Measurements from ENCODE around the gene ZFR2.
"Not testable (repeated sequence)": the region's sequence is repeated elsewhere in the genome, so short reads cannot be mapped to it uniquely, and the experiment has no call there.

ZFR2 gene

GRCh38 chr19:3762501-3763459 lies 106.1 kb downstream of the ZFR2 start, which contains the start of gene MRPL54:
TSS of gene MRPL54 (plus strand) at chr19:3762682. CDS start at chr19:3762701, 19 bp downstream.
- TF ChIP-seq CTCF (conservative IDR thresholded peaks at IDR 0.05; ENCODE audit: control insufficient read depth, insufficient read depth, low read depth, low read length) = no peak
- peak; percentile 99 for DNase-seq (ENCODE audit: low read depth)
- H3K4me3 ChIP-seq (ENCODE audit: control insufficient read depth, low read depth, low read length) = peak within 1 kb of the TSS; percentile 99

- TF ChIP-seq CTCF (conservative IDR thresholded peaks at IDR 0.05; ENCODE audit: control insufficient read depth, insufficient read depth, low read depth, low read length) = no peak
- H3K4me3 ChIP-seq (ENCODE audit: control insufficient read depth, low read depth, low read length) = peak overlapping the region; percentile 80
- no peak for DNase-seq (ENCODE audit: low read depth)
Measured at GRCh38 chr19:3762130-3762473, 106.7 kb downstream of the ZFR2 start.

GRCh38 chr19:3761382-3762129 lies 107.3 kb downstream of the ZFR2 start, which contains the start of gene APBA3:
TSS of gene APBA3 (minus strand) at chr19:3761692. CDS start at chr19:3760264, 1,428 bp downstream.
- H3K4me3 ChIP-seq (ENCODE audit: control insufficient read depth, low read depth, low read length) = peak within 1 kb of the TSS; percentile 99
- peak; percentile 47 for TF ChIP-seq CTCF (conservative IDR thresholded peaks at IDR 0.05; ENCODE audit: control insufficient read depth, insufficient read depth, low read depth, low read length)
- peak; percentile 84 for DNase-seq (ENCODE audit: low read depth)

GRCh38 chr19:3760871-3761361 lies 107.9 kb downstream of the ZFR2 start:
- DNase-seq (ENCODE audit: low read depth) = peak; percentile 17
- peak overlapping the region; percentile 99 for H3K4me3 ChIP-seq (ENCODE audit: control insufficient read depth, low read depth, low read length)
- TF ChIP-seq CTCF (conservative IDR thresholded peaks at IDR 0.05; ENCODE audit: control insufficient read depth, insufficient read depth, low read depth, low read length) = no peak

- no peak for DNase-seq (ENCODE audit: low read depth)
- no peak overlapping the region for H3K4me3 ChIP-seq (ENCODE audit: control insufficient read depth, low read depth, low read length)
- TF ChIP-seq CTCF (conservative IDR thresholded peaks at IDR 0.05; ENCODE audit: control insufficient read depth, insufficient read depth, low read depth, low read length) = no peak
Measured at GRCh38 chr19:3759482-3760254, 109.2 kb downstream of the ZFR2 start.

GRCh38 chr19:3758297-3758696 lies 110.5 kb downstream of the ZFR2 start:
- DNase-seq (ENCODE audit: low read depth); H3K4me3 ChIP-seq (ENCODE audit: control insufficient read depth, low read depth, low read length): not testable (repeated sequence)

- not testable (repeated sequence) for DNase-seq (ENCODE audit: low read depth); H3K4me3 ChIP-seq (ENCODE audit: control insufficient read depth, low read depth, low read length)
Measured at GRCh38 chr19:3757705-3758104, 111.1 kb downstream of the ZFR2 start.

All from fibroblast of mammary gland (primary cell).